Endothelial cell of umbilical vein (primary cell): ENCODE results near the gene CCDC157. TPM values are rescaled to one million over a fixed set of nuclear protein-coding genes. Genes with fewer than 3 reads are reported as not detected.

Source experiments
- BruUV-seq: library from RNA; stranded (reverse); fragments of 400-500 nt; replicated peaks from 2 replicates; lab custom pipeline; 2021; lab: Mats Ljungman, UMichigan
- CTCF ChIA-PET: fragments of 300-600, 350-600 bp; sonication (Branson Sonifier 250); formaldehyde crosslinking; loops from one replicate; lab custom pipeline; 2021; ENCODE audit warnings: antibody characterized with exemption, inconsistent platforms; lab: Charles Lee
- POLR2A ChIA-PET: fragments of 300-600, 350-600 bp; sonication (Branson Sonifier 250); formaldehyde crosslinking; loops from one replicate; lab custom pipeline; 2021; ENCODE audit warnings: antibody characterized with exemption, inconsistent platforms; lab: Charles Lee
- DNase-seq: peaks from one replicate; pipeline ENCODE4 v3.0.0-alpha.2; 2011; ENCODE audit warnings: low read depth, low spot score
- FAIRE-seq: peaks from 2 replicates; lab custom pipeline; 2011; peaks lifted over from hg19 to GRCh38; lab: Jason Lieb, UNC
- H2AFZ ChIP-seq: 2 replicates; pipeline ENCODE4 v1.6.0; 2012; ENCODE audit warnings: low read depth, low read length, control low read depth, inconsistent platforms
- H3K27ac ChIP-seq: 2 replicates; pipeline ENCODE4 v1.5.1; 2011; ENCODE audit warnings: low read depth, mild to moderate bottlenecking, control low read depth, low read length, moderate library complexity; ENCODE audit not compliant: insufficient read depth
- H3K27me3 ChIP-seq, 2 experiments: 2 replicates each; pipeline versions ENCODE4 v1.6.0 to v1.6.1; 2011; ENCODE audit warnings: low read length in 2 of 2, mixed read lengths in 1 of 2; ENCODE audit not compliant: control insufficient read depth in 2 of 2, insufficient read depth in 2 of 2
- H3K36me3 ChIP-seq, 2 experiments: 2 replicates in 1 of 2; 3 replicates in 1 of 2; pipeline ENCODE4 v1.5.1; 2011; ENCODE audit warnings: low read length in 2 of 2, mild to moderate bottlenecking in 1 of 2, moderate library complexity in 1 of 2; ENCODE audit not compliant: control insufficient read depth in 2 of 2, insufficient read depth in 2 of 2; ENCODE audit errors: extremely low read depth in 1 of 2
- H3K4me1 ChIP-seq: 3 replicates; pipeline ENCODE4 v1.5.1; 2011; ENCODE audit warnings: mild to moderate bottlenecking, low read length; ENCODE audit not compliant: control insufficient read depth, insufficient read depth; ENCODE audit errors: extremely low read depth
- H3K4me2 ChIP-seq: 2 replicates; pipeline ENCODE4 v1.6.1; 2011; ENCODE audit warnings: low read length, control low read depth, mixed read lengths; ENCODE audit not compliant: insufficient read depth
- H3K4me3 ChIP-seq, 3 experiments: fragments of 200-600 bp in 1 of 3; sonication (generic), shearing (Covaris generic) in 1 of 3; replicated peaks in 1 of 3; 2 replicates each; pipeline ENCODE4 v1.5.1; 2011 to 2016; ENCODE audit warnings: control low read depth in 3 of 3, low read length in 3 of 3, mild to moderate bottlenecking in 2 of 3, inconsistent platforms in 1 of 3, low read depth in 1 of 3, moderate library complexity in 1 of 3; ENCODE audit not compliant: insufficient read depth in 1 of 3
- H3K79me2 ChIP-seq: 2 replicates; pipeline ENCODE4 v1.6.0; 2012; ENCODE audit warnings: low read length, inconsistent platforms; ENCODE audit not compliant: control insufficient read depth, insufficient read depth
- H3K9ac ChIP-seq: replicated peaks from 2 replicates; pipeline ENCODE3; 2011; ENCODE audit warnings: low read length, control low read depth; ENCODE audit not compliant: insufficient read depth; ENCODE audit errors: extremely low read depth
- H3K9me1 ChIP-seq: replicated peaks from 3 replicates; pipeline ENCODE4 v1.6.0; 2011; ENCODE audit warnings: mild to moderate bottlenecking, low read length; ENCODE audit not compliant: control insufficient read depth, insufficient read depth; ENCODE audit errors: extremely low read depth
- H3K9me3 ChIP-seq: replicated peaks from 2 replicates; pipeline ENCODE4 v1.5.1; 2012; ENCODE audit warnings: low read length, inconsistent platforms; ENCODE audit not compliant: control insufficient read depth, insufficient read depth
- H4K20me1 ChIP-seq: replicated peaks from 2 replicates; pipeline ENCODE3; 2011; ENCODE audit warnings: mild to moderate bottlenecking, low read length; ENCODE audit not compliant: control insufficient read depth, insufficient read depth; ENCODE audit errors: extremely low read depth
- CTCF ChIP-seq, 2 donors: IDR thresholded peaks; 1 replicate in 1 of 2; 2 replicates in 1 of 2; pipeline ENCODE4 v1.5.1; 2011; ENCODE audit warnings: low read length in 2 of 2, mild to moderate bottlenecking in 2 of 2, moderate library complexity in 2 of 2, control low read depth in 1 of 2, inconsistent platforms in 1 of 2, low read depth in 1 of 2; ENCODE audit not compliant: insufficient read depth in 1 of 2; ENCODE audit errors: extremely low read depth in 1 of 2
- EZH2 ChIP-seq: IDR thresholded peaks from 2 replicates; pipeline ENCODE4 v1.6.1; 2012; ENCODE audit warnings: borderline replicate concordance, low read depth, mild to moderate bottlenecking, moderate library complexity, low read length, inconsistent platforms; ENCODE audit not compliant: severe bottlenecking
- FOS ChIP-seq: IDR thresholded peaks from 2 replicates; pipeline ENCODE4 v1.6.1; 2011; ENCODE audit warnings: mild to moderate bottlenecking, low read length, moderate library complexity, borderline replicate concordance; ENCODE audit not compliant: insufficient read depth
- GATA2 ChIP-seq: IDR thresholded peaks from 2 replicates; pipeline ENCODE4 v1.7.0; 2011; ENCODE audit warnings: low read depth, mild to moderate bottlenecking, moderate library complexity, mixed read lengths, low read length; ENCODE audit not compliant: insufficient read length, insufficient read depth
- JUN ChIP-seq: IDR thresholded peaks from 2 replicates; pipeline ENCODE4 v1.6.1; 2011; ENCODE audit warnings: borderline replicate concordance, low read depth; ENCODE audit not compliant: insufficient read length, insufficient read depth
- MYC ChIP-seq: IDR thresholded peaks from one replicate; pipeline ENCODE4 v1.6.1; 2011; ENCODE audit warnings: mild to moderate bottlenecking, low read depth, low read length
- POLR2A ChIP-seq: IDR thresholded peaks from 2 replicates; pipeline ENCODE4 v1.6.1; 2012; ENCODE audit warnings: low read depth, mild to moderate bottlenecking, control low read depth, low read length
- POLR2AphosphoS5 ChIP-seq: IDR thresholded peaks from 2 replicates; pipeline ENCODE4 v1.6.1; 2012; ENCODE audit warnings: low read depth, mild to moderate bottlenecking, control low read depth, low read length, moderate library complexity; ENCODE audit not compliant: insufficient read depth
- dilution Hi-C: fragments of 300-500 bp; cut with MboI; formaldehyde crosslinking; loops from one replicate; pipeline ENCODE4 v1.15.0; 2019; ENCODE audit warnings: low sequenced_read_pairs; ENCODE audit not compliant: extremely low pct_ligation_motif_present
- intact Hi-C: fragments of 100-400 bp; cut with micrococcal nuclease; formaldehyde crosslinking; loops from one replicate; pipeline ENCODE4 v1.10.0; 2022
- polyA plus RNA-seq, 4 experiments: library from polyadenylated mRNA; depleted of rRNA in 3 of 4; stranded (reverse) in 3 of 4; unstranded in 1 of 4; fragments of >200 nt; gene quantifications; 2 replicates each; pipeline versions ENCODE4 v1.2.1 to v1.2.3, GENCODE V29; 2011 to 2012; ENCODE audit warnings: missing spikeins in 1 of 4
- total RNA-seq: library from RNA; stranded (reverse); gene quantifications from 2 replicates; pipeline ENCODE4 v1.2.3, GENCODE V29; 2021
- TF ChIP-seq, protein P1 (sequence below): IDR thresholded peaks from 2 replicates; pipeline ENCODE4 v1.6.1; 2011; ENCODE audit not compliant: insufficient read depth, insufficient read length

CCDC157 gene
- total and polyA plus RNA-seq, 2 donors (not counting 3 experiments of a cell fraction or from before 2014, with no cell fraction given): 2.1 to 3.1 TPM

- Histone ChIP-seq H3K27me3 (no peaks in the 10 kb centered on the region), H3K36me3 (peaks cover 0 to 9% of the 10 kb centered on the region in 2 experiments), H2AFZ (no peak overlapping the region), H3K9me1 (no peaks in the 10 kb centered on the region), H3K4me2 (no peak overlapping the region), H3K79me2 (peaks cover 44% of the 10 kb centered on the region), H3K9ac (no peak overlapping the region), H3K27ac (no peak overlapping the region), H4K20me1 (no peaks in the 10 kb centered on the region), H3K4me3 (no peak overlapping the region), H3K4me1 (peaks cover 16% of the 10 kb centered on the region), H3K9me3 (no peaks in the 10 kb centered on the region)
- CTCF ChIA-PET: interaction anchor here (1.1 to 5.2 kb wide), 4 partner anchors 8 to 26 kb away, joined by 10 to 52 read pairs (median 26); partner anchors contain the start of genes MTFP1 and RNF215
- BruUV-seq: TSS peak; percentile 10
- dilution Hi-C loops (no loop called here), intact Hi-C loops (no loop called here)
- FAIRE-seq (peak; percentile 57), DNase-seq (no peak)
- POLR2A ChIA-PET: interaction anchor here (0.7 kb wide), 1 partner anchor 15 kb away, joined by 6 read pairs; no protein-coding TSS in a partner anchor
- no peak for TF ChIP-seq CTCF (IDR thresholded peaks at IDR 0.05; ENCODE audit: extremely low read depth in 1 of 2, insufficient read depth in 1 of 2, low read depth in 1 of 2, low read length in 2 of 2)
- TF ChIP-seq, protein P1, sequence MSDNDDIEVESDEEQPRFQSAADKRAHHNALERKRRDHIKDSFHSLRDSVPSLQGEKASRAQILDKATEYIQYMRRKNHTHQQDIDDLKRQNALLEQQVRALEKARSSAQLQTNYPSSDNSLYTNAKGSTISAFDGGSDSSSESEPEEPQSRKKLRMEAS: no peak
- TF ChIP-seq GATA2: no peak
- no peak for TF ChIP-seq JUN
- no peak for TF ChIP-seq POLR2AphosphoS5
- TF ChIP-seq EZH2: no peak
- no peak for TF ChIP-seq POLR2A
- no peak for TF ChIP-seq FOS
- TF ChIP-seq MYC: no peak
Measured at GRCh38 chr22:30398685-30399680, 42.2 kb downstream of the CCDC157 start.
